Measurements from ENCODE around the gene TBCB. TPM values are rescaled to one million over a fixed set of nuclear protein-coding genes. Genes with fewer than 3 reads are reported as not detected.

The TBCB gene
- total and polyA plus RNA-seq, 2 donors (not counting 3 experiments of a cell fraction or from before 2014, with no cell fraction given) = 178 to 363 TPM

GRCh38 chr19:36120984-36121358 is 5.7 kb downstream of the TBCB start:
- intact Hi-C loops (cut with micrococcal nuclease) (no loop called here), dilution Hi-C loops (cut with MboI; ENCODE audit: extremely low pct_ligation_motif_present, low sequenced_read_pairs) (no loop called here)
- Histone ChIP-seq H3K4me2 (ENCODE audit: insufficient read depth, low read length) (no peak overlapping the region), H3K27me3 (ENCODE audit: control insufficient read depth in 2 of 2, insufficient read depth in 2 of 2, low read length in 2 of 2) (no peaks in the 10 kb centered on the region), H2AFZ (ENCODE audit: low read depth, low read length) (no peak overlapping the region), H3K79me2 (ENCODE audit: control insufficient read depth, insufficient read depth, low read length) (peaks cover 9% of the 10 kb centered on the region), H3K9me1 (replicated peaks; ENCODE audit: control insufficient read depth, extremely low read depth, insufficient read depth, low read length) (no peaks in the 10 kb centered on the region), H3K4me1 (ENCODE audit: control insufficient read depth, extremely low read depth, insufficient read depth, low read length) (peaks cover 4% of the 10 kb centered on the region), H3K36me3 (ENCODE audit: control insufficient read depth in 2 of 2, extremely low read depth in 1 of 2, insufficient read depth in 2 of 2, low read length in 2 of 2) (peaks cover 6 to 27% of the 10 kb centered on the region in 2 experiments), H3K9ac (replicated peaks; ENCODE audit: extremely low read depth, insufficient read depth, low read length) (no peak overlapping the region), H3K27ac (ENCODE audit: insufficient read depth, low read depth, low read length) (no peak overlapping the region), H4K20me1 (replicated peaks; ENCODE audit: control insufficient read depth, extremely low read depth, insufficient read depth, low read length) (no peaks in the 10 kb centered on the region), H3K4me3 (replicated peaks in 1 of 3; ENCODE audit: insufficient read depth in 1 of 3, low read depth in 1 of 3, low read length in 3 of 3) (no peak overlapping the region), H3K9me3 (replicated peaks; ENCODE audit: control insufficient read depth, insufficient read depth, low read length) (no peaks in the 10 kb centered on the region)
- TF ChIP-seq JUN (IDR thresholded peaks at IDR 0.05; ENCODE audit: borderline replicate concordance, insufficient read depth, insufficient read length, low read depth) (no peak), POLR2AphosphoS5 (IDR thresholded peaks at IDR 0.05; ENCODE audit: insufficient read depth, low read depth, low read length) (no peak), POLR2A (IDR thresholded peaks at IDR 0.05; ENCODE audit: low read depth, low read length) (no peak), FOS (IDR thresholded peaks at IDR 0.05; ENCODE audit: borderline replicate concordance, insufficient read depth, low read length) (no peak), EZH2 (IDR thresholded peaks at IDR 0.05; ENCODE audit: borderline replicate concordance, low read depth, low read length, severe bottlenecking) (no peak), CTCF (IDR thresholded peaks at IDR 0.05; ENCODE audit: extremely low read depth in 1 of 2, insufficient read depth in 1 of 2, low read depth in 1 of 2, low read length in 2 of 2) (no peak), MYC (IDR thresholded peaks at IDR 0.05; ENCODE audit: low read depth, low read length) (no peak), GATA2 (IDR thresholded peaks at IDR 0.05; ENCODE audit: insufficient read depth, insufficient read length, low read depth, low read length) (no peak), MAX (IDR thresholded peaks at IDR 0.05; ENCODE audit: insufficient read depth, insufficient read length) (no peak)
- BruUV-seq (replicated peaks) = no TSS peak
- ChIA-PET CTCF (no interaction called here), POLR2A (no interaction called here)
- DNase-seq (ENCODE audit: low read depth, low spot score) (no peak), FAIRE-seq (no peak)

All from endothelial cell of umbilical vein (primary cell).